Measurements from ENCODE around the gene CPNE2. TPM values are rescaled to one million over a fixed set of nuclear protein-coding genes. Genes with fewer than 3 reads are reported as not detected.

The CPNE2 gene
- total RNA-seq, 1 donor, result 11.6 TPM

DNA sequence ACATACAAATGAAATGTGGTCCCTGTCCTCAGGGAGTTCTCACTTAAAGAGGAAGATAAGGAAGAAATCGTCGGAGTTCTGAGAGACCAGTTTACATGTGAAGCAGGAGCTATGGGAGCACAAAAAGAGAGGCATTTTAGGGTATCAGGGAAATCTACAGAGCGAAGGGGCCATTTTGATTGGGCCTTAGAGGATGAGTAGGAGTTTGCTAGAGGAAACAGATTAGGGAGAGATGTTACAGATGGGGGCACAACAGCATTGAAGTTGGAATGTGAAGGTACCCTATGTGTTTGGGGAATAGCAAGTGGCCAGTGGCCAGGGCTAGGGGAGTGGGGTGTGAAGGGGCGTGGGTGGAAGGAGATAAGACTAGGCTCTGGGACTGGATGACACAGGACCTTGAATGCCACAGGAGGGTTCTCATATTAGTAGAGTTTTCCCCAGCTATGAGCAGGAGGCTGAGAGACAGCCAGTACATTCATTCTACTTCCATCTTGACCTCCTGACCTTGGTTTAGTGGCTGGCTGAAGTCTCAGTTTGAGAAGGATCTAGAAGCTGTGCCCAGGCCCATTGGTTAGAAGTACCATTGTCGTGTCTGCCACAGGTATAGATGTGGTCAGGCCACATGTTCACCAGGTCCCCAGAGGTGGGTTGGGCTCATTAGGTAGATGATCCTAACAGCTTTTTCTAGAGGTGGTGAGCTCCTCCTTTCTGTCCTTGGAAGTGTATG lies 34.8 kb downstream of the CPNE2 start:
- no peak overlapping the region for H3K27ac ChIP-seq (ENCODE audit: low read depth, low read length)
- TF ChIP-seq, protein P1, sequence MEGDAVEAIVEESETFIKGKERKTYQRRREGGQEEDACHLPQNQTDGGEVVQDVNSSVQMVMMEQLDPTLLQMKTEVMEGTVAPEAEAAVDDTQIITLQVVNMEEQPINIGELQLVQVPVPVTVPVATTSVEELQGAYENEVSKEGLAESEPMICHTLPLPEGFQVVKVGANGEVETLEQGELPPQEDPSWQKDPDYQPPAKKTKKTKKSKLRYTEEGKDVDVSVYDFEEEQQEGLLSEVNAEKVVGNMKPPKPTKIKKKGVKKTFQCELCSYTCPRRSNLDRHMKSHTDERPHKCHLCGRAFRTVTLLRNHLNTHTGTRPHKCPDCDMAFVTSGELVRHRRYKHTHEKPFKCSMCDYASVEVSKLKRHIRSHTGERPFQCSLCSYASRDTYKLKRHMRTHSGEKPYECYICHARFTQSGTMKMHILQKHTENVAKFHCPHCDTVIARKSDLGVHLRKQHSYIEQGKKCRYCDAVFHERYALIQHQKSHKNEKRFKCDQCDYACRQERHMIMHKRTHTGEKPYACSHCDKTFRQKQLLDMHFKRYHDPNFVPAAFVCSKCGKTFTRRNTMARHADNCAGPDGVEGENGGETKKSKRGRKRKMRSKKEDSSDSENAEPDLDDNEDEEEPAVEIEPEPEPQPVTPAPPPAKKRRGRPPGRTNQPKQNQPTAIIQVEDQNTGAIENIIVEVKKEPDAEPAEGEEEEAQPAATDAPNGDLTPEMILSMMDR (IDR thresholded peaks at IDR 0.05; ENCODE audit: extremely low read depth, low read depth, low read length), result no peak
- no peaks in the 10 kb centered on the region for H3K27me3 ChIP-seq (ENCODE audit: insufficient read depth, low read length)
- H3K4me1 ChIP-seq (ENCODE audit: insufficient read depth, low read length), result no peaks in the 10 kb centered on the region
- H3K4me3 ChIP-seq (ENCODE audit: insufficient read depth, low read length), result no peak overlapping the region
- no peak overlapping the region for H2AFZ ChIP-seq (ENCODE audit: low read length)
- no peaks in the 10 kb centered on the region for H3K9me3 ChIP-seq (ENCODE audit: low read depth, low read length)
- no peaks in the 10 kb centered on the region for H4K20me1 ChIP-seq (ENCODE audit: insufficient read depth, low read length)
- peak; percentile 76 for DNase-seq (ENCODE audit: insufficient read length, low spot score, missing footprints)
- H3K4me2 ChIP-seq (ENCODE audit: insufficient read depth, low read length), result no peak overlapping the region
- no peaks in the 10 kb centered on the region for H3K36me3 ChIP-seq (ENCODE audit: insufficient read depth, low read length)
- H3K79me2 ChIP-seq (ENCODE audit: insufficient read depth, low read length), result no peaks in the 10 kb centered on the region

DNA sequence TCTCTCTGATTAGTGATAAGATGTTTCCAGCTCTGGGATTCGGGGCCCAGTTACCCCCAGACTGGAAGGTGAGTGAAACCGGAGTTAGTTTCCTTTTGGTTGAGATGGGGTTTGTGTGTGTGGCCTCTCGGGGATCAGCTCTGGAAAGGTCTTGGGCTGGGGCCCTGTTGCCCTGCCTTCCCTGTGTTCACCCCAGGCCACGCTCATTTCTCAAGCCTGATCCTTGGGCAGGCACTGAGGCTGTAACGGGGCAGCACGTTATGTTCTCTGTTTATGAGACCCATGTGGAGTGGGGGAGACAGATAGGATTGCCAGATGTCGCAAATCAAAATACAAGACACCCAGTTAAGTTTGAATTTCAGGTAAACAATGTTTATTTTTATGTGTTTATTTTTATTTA lies 35.5 kb downstream of the CPNE2 start:
- Histone ChIP-seq H3K4me2 (ENCODE audit: insufficient read depth, low read length) (no peak overlapping the region), H3K4me3 (ENCODE audit: insufficient read depth, low read length) (no peak overlapping the region), H3K36me3 (ENCODE audit: insufficient read depth, low read length) (no peaks in the 10 kb centered on the region), H3K27ac (ENCODE audit: low read depth, low read length) (no peak overlapping the region), H4K20me1 (ENCODE audit: insufficient read depth, low read length) (no peaks in the 10 kb centered on the region), H3K9me3 (ENCODE audit: low read depth, low read length) (no peaks in the 10 kb centered on the region), H3K27me3 (ENCODE audit: insufficient read depth, low read length) (no peaks in the 10 kb centered on the region), H2AFZ (ENCODE audit: low read length) (no peak overlapping the region), H3K4me1 (ENCODE audit: insufficient read depth, low read length) (no peaks in the 10 kb centered on the region), H3K79me2 (ENCODE audit: insufficient read depth, low read length) (no peaks in the 10 kb centered on the region)
- peak; percentile 66 for DNase-seq (ENCODE audit: insufficient read length, low spot score, missing footprints)
- TF ChIP-seq, protein P1 (IDR thresholded peaks at IDR 0.05; ENCODE audit: extremely low read depth, low read depth, low read length), result no peak

DNA sequence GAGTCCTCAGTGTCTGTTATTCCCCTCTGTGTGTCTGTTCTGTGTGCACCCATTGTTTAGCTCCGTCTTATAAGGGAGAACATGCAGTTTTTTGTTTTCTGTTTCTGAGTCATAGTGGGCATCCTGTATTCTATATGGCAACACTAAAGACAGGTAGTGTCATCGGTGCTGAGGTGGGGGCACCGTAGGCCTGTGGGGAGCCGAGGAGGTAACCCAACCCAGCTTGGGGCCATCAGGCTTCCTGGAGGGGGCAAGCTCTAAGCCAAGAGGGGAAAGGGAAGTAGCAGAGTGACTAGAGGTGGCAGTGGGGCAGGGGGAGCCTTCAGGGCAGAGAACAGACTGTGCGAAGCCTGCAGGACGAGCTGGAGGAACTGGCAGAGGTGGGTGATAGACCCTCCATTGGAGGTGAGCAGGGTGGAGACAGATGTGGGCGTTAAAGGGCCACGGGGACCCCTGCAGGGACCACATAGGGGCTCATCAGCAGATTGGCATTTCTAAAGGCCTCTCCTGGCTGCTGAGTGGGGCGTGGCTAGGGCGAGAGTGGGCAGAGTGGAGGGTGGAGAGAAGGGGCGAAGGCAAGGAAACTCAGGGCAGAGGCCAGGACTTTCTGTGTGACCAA lies 36.5 kb downstream of the CPNE2 start:
- no peak overlapping the region for H3K4me3 ChIP-seq (ENCODE audit: insufficient read depth, low read length)
- H3K4me2 ChIP-seq (ENCODE audit: insufficient read depth, low read length), result no peak overlapping the region
- no peaks in the 10 kb centered on the region for H3K27me3 ChIP-seq (ENCODE audit: insufficient read depth, low read length)
- no peaks in the 10 kb centered on the region for H3K36me3 ChIP-seq (ENCODE audit: insufficient read depth, low read length)
- TF ChIP-seq, protein P1 (IDR thresholded peaks at IDR 0.05; ENCODE audit: extremely low read depth, low read depth, low read length), result no peak
- no peaks in the 10 kb centered on the region for H3K4me1 ChIP-seq (ENCODE audit: insufficient read depth, low read length)
- no peaks in the 10 kb centered on the region for H3K79me2 ChIP-seq (ENCODE audit: insufficient read depth, low read length)
- H3K9me3 ChIP-seq (ENCODE audit: low read depth, low read length), result no peaks in the 10 kb centered on the region
- H2AFZ ChIP-seq (ENCODE audit: low read length), result no peak overlapping the region
- no peaks in the 10 kb centered on the region for H4K20me1 ChIP-seq (ENCODE audit: insufficient read depth, low read length)
- peak; percentile 36 for DNase-seq (ENCODE audit: insufficient read length, low spot score, missing footprints)
- H3K27ac ChIP-seq (ENCODE audit: low read depth, low read length), result no peak overlapping the region

DNA sequence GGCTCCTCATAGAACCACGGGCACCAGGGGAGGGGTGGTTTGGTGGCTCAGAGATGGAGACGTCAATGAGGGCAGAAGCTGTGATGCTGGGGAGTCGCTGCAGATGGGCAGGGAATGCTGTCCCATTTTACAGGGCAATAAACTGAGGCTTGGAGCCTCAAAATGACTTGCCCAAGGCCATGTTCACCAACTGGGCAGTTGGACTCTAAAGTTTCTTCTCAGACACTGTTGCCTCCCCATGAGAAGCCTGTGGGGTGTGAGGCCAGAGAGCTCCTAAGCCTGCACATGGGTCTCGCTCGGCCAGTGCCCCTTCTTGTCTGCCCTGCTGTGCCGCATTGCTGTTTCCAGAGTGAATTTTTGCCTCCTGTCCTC lies 38.6 kb downstream of the CPNE2 start:
- no peaks in the 10 kb centered on the region for H3K79me2 ChIP-seq (ENCODE audit: insufficient read depth, low read length)
- H3K4me1 ChIP-seq (ENCODE audit: insufficient read depth, low read length), result no peaks in the 10 kb centered on the region
- no peak overlapping the region for H3K4me3 ChIP-seq (ENCODE audit: insufficient read depth, low read length)
- H3K4me2 ChIP-seq (ENCODE audit: insufficient read depth, low read length), result no peak overlapping the region
- no peaks in the 10 kb centered on the region for H3K9me3 ChIP-seq (ENCODE audit: low read depth, low read length)
- H2AFZ ChIP-seq (ENCODE audit: low read length), result no peak overlapping the region
- H4K20me1 ChIP-seq (ENCODE audit: insufficient read depth, low read length), result no peaks in the 10 kb centered on the region
- no peak for DNase-seq (ENCODE audit: insufficient read length, low spot score, missing footprints)
- no peaks in the 10 kb centered on the region for H3K27me3 ChIP-seq (ENCODE audit: insufficient read depth, low read length)
- no peak overlapping the region for H3K27ac ChIP-seq (ENCODE audit: low read depth, low read length)
- TF ChIP-seq, protein P1 (IDR thresholded peaks at IDR 0.05; ENCODE audit: extremely low read depth, low read depth, low read length), result no peak
- H3K36me3 ChIP-seq (ENCODE audit: insufficient read depth, low read length), result no peaks in the 10 kb centered on the region
